Measurements from ENCODE around the gene KRT36. TPM values are rescaled to one million over a fixed set of nuclear protein-coding genes. Genes with fewer than 3 reads are reported as not detected.
A peak's percentile ranks its signal among the peaks of the same experiment; 100 is the strongest.

Gene KRT36
- total and polyA plus RNA-seq, 9 donors: 0.50 TPM; not detected in 8

- WGBS, 3 donors: 26 to 52% (median 40%) methylated on average over 4 of the region's 4 CpGs
- H3K4me3 ChIP-seq: no peak overlapping the region
- no peaks in the 10 kb centered on the region for H3K36me3 ChIP-seq
- no peaks in the 10 kb centered on the region for H3K9me3 ChIP-seq
- TF ChIP-seq CTCF (IDR thresholded peaks at IDR 0.05) (no peak), POLR2A (IDR thresholded peaks at IDR 0.05) (no peak), EP300 (IDR thresholded peaks at IDR 0.05) (no peak)
- no peaks in the 10 kb centered on the region for H3K27me3 ChIP-seq
- DNase-seq: no peak
- intact Hi-C loops (cut with DNase I): loop anchor here in 2 of 4 donors (10.0 kb wide), 1 partner anchor 108 kb away; no protein-coding TSS in a partner anchor
- H3K4me1 ChIP-seq (ENCODE audit: insufficient read depth): peaks cover 7% of the 10 kb centered on the region
- no peak overlapping the region for H3K27ac ChIP-seq
Measured at GRCh38 chr17:41523225-41523593, 33.5 kb upstream of the KRT36 start.

GRCh38 chr17:41522301-41523224 lies 32.9 kb upstream of the KRT36 start:
- 61 to 69% (median 65%) methylated on average over 12 of the region's 12 CpGs for WGBS, 3 donors

GRCh38 chr17:41521574-41522261 lies 32.0 kb upstream of the KRT36 start:
- intact Hi-C loops (cut with DNase I): loop anchor here in 2 of 4 donors (10.0 kb wide), 1 partner anchor 107 kb away; no protein-coding TSS in a partner anchor
- WGBS, 3 donors: 66 to 71% (median 70%) methylated on average over 6 of the region's 6 CpGs
- no peaks in the 10 kb centered on the region for H3K36me3 ChIP-seq
- no peaks in the 10 kb centered on the region for H3K27me3 ChIP-seq
- no peak overlapping the region for H3K4me3 ChIP-seq
- DNase-seq: no peak
- peaks cover 7% of the 10 kb centered on the region for H3K4me1 ChIP-seq (ENCODE audit: insufficient read depth)
- H3K9me3 ChIP-seq: no peaks in the 10 kb centered on the region
- no peak overlapping the region for H3K27ac ChIP-seq
- no peak for TF ChIP-seq CTCF (IDR thresholded peaks at IDR 0.05)
- no peak for TF ChIP-seq POLR2A (IDR thresholded peaks at IDR 0.05)
- no peak for TF ChIP-seq EP300 (IDR thresholded peaks at IDR 0.05)

More at GRCh38 chr17:41522301-41523224, 32.9 kb upstream of the KRT36 start:
- DNase-seq: no peak
- H3K4me3 ChIP-seq: no peak overlapping the region
- H3K4me1 ChIP-seq (ENCODE audit: insufficient read depth): peaks cover 7% of the 10 kb centered on the region
- no peaks in the 10 kb centered on the region for H3K27me3 ChIP-seq
- intact Hi-C loops (cut with DNase I): loop anchor here in 2 of 4 donors (10.0 kb wide), 1 partner anchor 108 kb away; no protein-coding TSS in a partner anchor
- H3K36me3 ChIP-seq: no peaks in the 10 kb centered on the region
- H3K27ac ChIP-seq: no peak overlapping the region
- TF ChIP-seq CTCF (IDR thresholded peaks at IDR 0.05) (no peak), POLR2A (IDR thresholded peaks at IDR 0.05) (no peak), EP300 (IDR thresholded peaks at IDR 0.05) (no peak)
- H3K9me3 ChIP-seq: no peaks in the 10 kb centered on the region

- intact Hi-C loops (cut with DNase I): loop anchor here in 2 of 4 donors (10.0 kb wide), 1 partner anchor 106 kb away; no protein-coding TSS in a partner anchor
- 33 to 48% (median 35%) methylated on average over 10 of the region's 10 CpGs for WGBS, 3 donors
- peak in 1 of 5 donors; percentile 50 for DNase-seq
- Histone ChIP-seq H3K36me3 (no peaks in the 10 kb centered on the region), H3K4me3 (no peak overlapping the region), H3K27me3 (no peaks in the 10 kb centered on the region), H3K9me3 (no peaks in the 10 kb centered on the region), H3K27ac (no peak overlapping the region), H3K4me1 (ENCODE audit: insufficient read depth) (peaks cover 7% of the 10 kb centered on the region)
- no peak for TF ChIP-seq EP300 (IDR thresholded peaks at IDR 0.05)
- no peak for TF ChIP-seq CTCF (IDR thresholded peaks at IDR 0.05)
- no peak for TF ChIP-seq POLR2A (IDR thresholded peaks at IDR 0.05)
Measured at GRCh38 chr17:41520821-41521521, 31.3 kb upstream of the KRT36 start.
